Measurements from ENCODE around the gene SKIDA1. TPM values are rescaled to one million over a fixed set of nuclear protein-coding genes. Genes with fewer than 3 reads are reported as not detected.

Gene SKIDA1
- total RNA-seq, 1 experiment from 2014 or later, result 0.34 TPM

- H3K79me2 ChIP-seq (ENCODE audit: insufficient read depth, low read length), result peaks cover 96% of the 10 kb centered on the region
- TF ChIP-seq EGR1 (IDR thresholded peaks at IDR 0.05; ENCODE audit: low read depth) (no peak), ELF1 (IDR thresholded peaks at IDR 0.05; ENCODE audit: borderline replicate concordance, low read depth) (no peak)
- H3K4me3 ChIP-seq (replicated peaks in 1 of 2; ENCODE audit: low read depth in 1 of 2, low read length in 2 of 2), result no peak overlapping the region
- H3K36me3 ChIP-seq (ENCODE audit: control insufficient read depth in 1 of 2, insufficient read depth in 2 of 2, low read length in 2 of 2), result peaks cover 10 to 41% of the 10 kb centered on the region in 2 experiments; a peak in 3 of 4 replicates
- H3K27me3 ChIP-seq (ENCODE audit: insufficient read depth, low read length), result no peaks in the 10 kb centered on the region
- ChIA-PET CTCF (no interaction called here), POLR2A (no interaction called here), RAD21 (ENCODE audit: low non-redundant PET in 1 of 2, low total read pairs in 2 of 2, uncharacterized antibody in 2 of 2, unreplicated experiment in 2 of 2) (no interaction called here)
- no peak overlapping the region for H3K4me2 ChIP-seq (ENCODE audit: low read length)
- peaks cover 3 to 4% of the 10 kb centered on the region in 2 experiments; a peak in 2 of 4 replicates for H3K4me1 ChIP-seq (ENCODE audit: control insufficient read depth in 1 of 2, insufficient read depth in 2 of 2, low read length in 2 of 2)
- H3K27ac ChIP-seq (ENCODE audit: low read depth, low read length), result no peak overlapping the region
- ATAC-seq (no peak), DNase-seq (ENCODE audit: low read depth, low spot score) (no peak)
- no peaks in the 10 kb centered on the region; the same call in 1 of the 2 replicates for H4K20me1 ChIP-seq (ENCODE audit: insufficient read depth)
- H3K9me3 ChIP-seq (ENCODE audit: control insufficient read depth in 1 of 2, insufficient read depth in 1 of 2, low read depth in 1 of 2, low read length in 2 of 2), result no peaks in the 10 kb centered on the region
- H2AFZ ChIP-seq (ENCODE audit: low read depth, low read length, poor library complexity, severe bottlenecking), result no peak overlapping the region
- H3K9me2 ChIP-seq (ENCODE audit: insufficient read depth), result no peaks in the 10 kb centered on the region
- intact Hi-C loops (cut with micrococcal nuclease), result no loop called here
- BruUV-seq (replicated peaks), result no TSS peak
- no peak overlapping the region for H3K9ac ChIP-seq (ENCODE audit: low read length)
These were observed 31.0 kb upstream of the SKIDA1 start for GRCh38 chr10:21556527-21556926.

DNA sequence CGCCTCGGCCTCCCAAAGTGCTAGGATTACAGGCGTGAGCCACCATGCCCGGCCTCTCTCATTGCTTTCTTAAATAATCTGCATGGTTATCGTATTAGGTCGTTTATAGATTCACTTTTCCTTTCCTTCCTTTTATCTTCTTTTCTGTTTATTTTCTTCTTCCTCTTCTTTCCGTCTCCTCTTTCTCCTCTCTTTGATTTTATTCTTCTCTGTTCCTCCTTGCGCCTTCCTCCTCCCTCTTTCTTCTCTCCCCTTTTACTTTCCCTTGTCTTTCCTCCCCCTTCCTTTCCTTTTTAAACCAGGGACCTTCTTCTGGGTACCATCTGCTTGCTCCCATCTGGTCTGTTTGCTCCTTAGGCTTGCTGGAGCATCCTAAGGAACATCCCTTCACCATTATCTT lies 27.2 kb upstream of the SKIDA1 start:
- TF ChIP-seq, protein P1, sequence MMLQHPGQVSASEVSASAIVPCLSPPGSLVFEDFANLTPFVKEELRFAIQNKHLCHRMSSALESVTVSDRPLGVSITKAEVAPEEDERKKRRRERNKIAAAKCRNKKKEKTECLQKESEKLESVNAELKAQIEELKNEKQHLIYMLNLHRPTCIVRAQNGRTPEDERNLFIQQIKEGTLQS (IDR thresholded peaks at IDR 0.05), result no peak
- TF ChIP-seq EZH2phosphoT487 (IDR thresholded peaks at IDR 0.05; ENCODE audit: borderline replicate concordance) (no peak), CBX3 (IDR thresholded peaks at IDR 0.05; ENCODE audit: low read depth) (no peak), SP1 (IDR thresholded peaks at IDR 0.05; ENCODE audit: low read depth) (no peak)
- POLR2A ChIA-PET, result no interaction called here
- Histone ChIP-seq H3K9me2 (ENCODE audit: insufficient read depth) (no peaks in the 10 kb centered on the region), H4K20me1 (ENCODE audit: insufficient read depth) (peaks cover 4% of the 10 kb centered on the region; the same call in 1 of the 2 replicates), H3K4me1 (ENCODE audit: control insufficient read depth in 1 of 2, insufficient read depth in 2 of 2, low read length in 2 of 2) (peaks cover 3 to 4% of the 10 kb centered on the region in 2 experiments; a peak in 2 of 4 replicates), H3K27me3 (ENCODE audit: insufficient read depth, low read length) (no peaks in the 10 kb centered on the region), H3K4me2 (ENCODE audit: low read length) (no peak overlapping the region), H3K9ac (ENCODE audit: low read length) (no peak overlapping the region), H3K9me3 (ENCODE audit: control insufficient read depth in 1 of 2, insufficient read depth in 1 of 2, low read depth in 1 of 2, low read length in 2 of 2) (no peaks in the 10 kb centered on the region), H3K79me2 (ENCODE audit: insufficient read depth, low read length) (peaks cover 94% of the 10 kb centered on the region), H2AFZ (ENCODE audit: low read depth, low read length, poor library complexity, severe bottlenecking) (no peak overlapping the region), H3K36me3 (ENCODE audit: control insufficient read depth in 1 of 2, insufficient read depth in 2 of 2, low read length in 2 of 2) (peaks cover 20 to 37% of the 10 kb centered on the region in 2 experiments), H3K27ac (ENCODE audit: low read depth, low read length) (no peak overlapping the region), H3K4me3 (replicated peaks in 1 of 2; ENCODE audit: low read depth in 1 of 2, low read length in 2 of 2) (no peak overlapping the region)
- ATAC-seq (no peak), DNase-seq (ENCODE audit: low read depth, low spot score) (no peak)
- CTCF ChIA-PET, result no interaction called here
- BruUV-seq (replicated peaks), result no TSS peak
- RAD21 ChIA-PET (ENCODE audit: low non-redundant PET in 1 of 2, low total read pairs in 2 of 2, uncharacterized antibody in 2 of 2, unreplicated experiment in 2 of 2), result no interaction called here
- intact Hi-C loops (cut with micrococcal nuclease), result no loop called here
